GM18517 (cell line): ENCODE data around the gene CASZ1.

Experiments used
- ATAC-seq: cut with Tn5 transposase; IDR thresholded peaks from one replicate; pipeline ENCODE4 v1.9.1; 2021; ENCODE audit warnings: mild to moderate bottlenecking, moderate library complexity; ENCODE audit not compliant: unreplicated experiment

CASZ1 gene

DNA sequence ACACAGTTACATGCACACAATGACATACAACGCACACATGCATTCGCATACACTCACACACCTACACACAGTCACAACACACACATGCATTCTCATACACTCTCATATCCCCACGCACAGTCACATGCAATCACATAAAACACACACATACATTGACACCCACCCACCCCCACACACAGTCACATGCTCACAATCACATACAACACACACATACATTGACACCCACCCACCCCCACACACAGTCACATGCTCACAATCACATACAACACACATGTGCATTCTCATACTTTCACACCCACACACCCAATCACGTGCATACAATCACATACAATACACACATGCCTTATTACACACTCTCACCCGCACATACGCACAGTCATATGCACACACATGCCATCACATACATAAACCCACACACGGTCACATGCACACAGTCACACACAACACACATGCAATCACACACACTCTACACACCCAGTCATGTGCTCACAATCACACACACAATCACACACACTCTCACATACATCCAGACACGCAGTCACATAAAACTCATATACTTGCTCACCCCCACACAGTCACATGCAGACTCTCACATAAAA, 134.3 kb downstream of the CASZ1 start:
- no peak for ATAC-seq

DNA sequence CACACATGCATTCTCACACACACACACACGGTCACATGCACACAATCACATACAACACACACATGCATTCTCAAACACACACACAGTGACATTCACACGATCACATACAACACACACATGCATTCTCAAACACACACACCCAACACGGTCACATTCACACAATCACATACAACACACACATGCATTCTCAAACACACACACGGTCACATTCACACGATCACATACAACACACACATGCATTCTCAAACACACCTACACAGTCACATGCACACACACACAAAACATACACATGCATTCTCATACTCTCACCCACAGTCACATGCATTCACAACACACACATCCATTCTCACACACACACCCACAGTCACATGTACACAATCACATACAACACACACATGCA, 135.0 kb downstream of the CASZ1 start:
- no peak for ATAC-seq

DNA sequence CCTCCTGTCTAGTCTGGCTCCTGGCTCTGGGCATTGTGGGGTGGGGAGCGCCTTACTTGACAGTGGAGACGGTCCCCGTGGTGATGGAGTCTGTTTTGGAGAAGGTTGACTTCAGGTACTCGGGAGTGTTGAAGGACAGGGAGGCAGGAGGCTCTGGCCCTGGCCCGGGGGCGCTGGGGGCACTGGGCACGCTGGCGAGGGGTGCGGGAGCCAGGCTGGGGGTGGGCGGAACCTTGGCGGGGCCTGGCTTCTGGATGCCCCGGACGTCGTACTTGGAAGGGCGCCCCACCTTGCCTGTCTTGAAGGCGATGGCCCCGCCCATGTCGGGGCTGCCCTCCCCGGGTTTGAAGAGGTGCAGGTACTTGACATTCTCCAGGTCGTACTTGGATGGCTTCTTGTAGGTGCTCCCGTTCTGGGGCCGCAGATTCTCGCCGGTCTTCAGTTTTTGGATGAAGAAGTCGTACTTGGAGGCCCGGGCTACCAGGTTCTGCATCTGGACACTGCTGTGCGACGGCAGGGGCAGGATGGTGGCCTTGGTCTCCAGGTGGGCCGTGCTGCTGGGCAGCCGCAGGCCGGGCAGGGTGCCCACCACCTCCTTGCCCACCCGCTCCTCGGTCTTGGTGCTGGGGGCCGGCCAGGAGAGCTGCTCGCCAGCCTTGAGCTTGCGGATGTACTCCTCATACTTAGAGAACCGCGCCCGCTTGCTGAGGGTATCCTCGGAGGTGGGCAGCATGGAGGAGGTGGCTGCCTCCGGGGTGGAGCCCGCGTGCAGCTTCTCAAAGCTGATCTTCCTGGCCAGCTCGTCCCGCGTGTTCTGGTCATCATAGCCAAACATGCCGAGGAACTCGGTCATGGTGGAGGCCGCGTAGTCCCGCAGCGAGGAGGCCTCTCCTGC, 136.6 kb downstream of the CASZ1 start:
- no peak for ATAC-seq

DNA sequence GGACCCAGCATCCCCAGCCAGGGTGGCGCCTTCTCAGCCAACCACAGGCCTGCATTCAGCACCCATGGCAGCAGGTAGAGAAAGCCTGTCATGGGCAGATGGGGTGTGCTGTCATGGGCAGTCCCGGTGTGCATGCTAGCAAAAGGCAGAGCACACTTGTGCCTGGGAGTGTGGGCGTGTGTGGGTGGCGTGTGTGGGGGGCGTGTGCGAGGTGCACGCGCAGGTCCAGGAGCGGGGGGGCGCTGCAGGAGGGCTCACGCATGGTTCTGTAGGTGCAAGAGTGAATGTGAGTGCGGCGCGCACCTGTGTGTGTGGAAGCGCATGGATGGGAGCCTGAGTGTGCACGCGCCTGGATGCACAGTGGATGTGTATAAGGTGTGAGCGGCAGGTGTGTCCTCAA, 137.2 kb downstream of the CASZ1 start:
- ATAC-seq = no peak

DNA sequence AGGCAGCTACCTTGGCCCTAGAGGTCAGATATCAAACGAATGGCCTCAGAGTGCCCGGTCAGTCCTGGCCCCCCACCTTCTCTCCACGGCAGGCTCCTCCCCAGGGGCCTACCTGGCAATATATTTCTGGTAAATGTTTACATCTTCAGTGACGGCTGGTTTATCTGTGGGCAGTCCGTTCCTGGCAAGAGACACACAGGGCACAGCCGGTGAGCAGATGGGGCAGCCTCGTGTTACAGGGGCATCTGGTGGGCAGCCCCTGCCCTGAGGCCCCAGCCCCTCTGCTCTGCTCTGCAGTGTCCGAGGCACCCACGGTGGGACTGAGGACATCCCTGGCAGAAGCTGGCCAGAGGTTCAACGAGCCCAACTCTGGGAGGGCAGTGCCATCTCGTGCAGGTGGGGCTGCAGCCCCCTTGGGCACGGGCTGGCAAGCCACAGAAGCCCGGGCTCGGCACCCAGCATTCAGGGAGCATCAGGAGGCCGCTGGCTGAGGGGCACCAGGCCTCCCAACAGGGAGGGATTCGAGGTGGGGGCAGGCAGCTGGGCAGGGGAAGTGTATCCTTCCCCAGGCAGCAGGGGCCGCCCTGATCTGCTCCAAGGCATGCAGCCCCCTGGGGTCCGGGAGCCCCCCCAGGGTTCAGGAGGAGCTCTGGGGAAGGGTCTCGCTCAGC, 137.9 kb downstream of the CASZ1 start:
- ATAC-seq = no peak

DNA sequence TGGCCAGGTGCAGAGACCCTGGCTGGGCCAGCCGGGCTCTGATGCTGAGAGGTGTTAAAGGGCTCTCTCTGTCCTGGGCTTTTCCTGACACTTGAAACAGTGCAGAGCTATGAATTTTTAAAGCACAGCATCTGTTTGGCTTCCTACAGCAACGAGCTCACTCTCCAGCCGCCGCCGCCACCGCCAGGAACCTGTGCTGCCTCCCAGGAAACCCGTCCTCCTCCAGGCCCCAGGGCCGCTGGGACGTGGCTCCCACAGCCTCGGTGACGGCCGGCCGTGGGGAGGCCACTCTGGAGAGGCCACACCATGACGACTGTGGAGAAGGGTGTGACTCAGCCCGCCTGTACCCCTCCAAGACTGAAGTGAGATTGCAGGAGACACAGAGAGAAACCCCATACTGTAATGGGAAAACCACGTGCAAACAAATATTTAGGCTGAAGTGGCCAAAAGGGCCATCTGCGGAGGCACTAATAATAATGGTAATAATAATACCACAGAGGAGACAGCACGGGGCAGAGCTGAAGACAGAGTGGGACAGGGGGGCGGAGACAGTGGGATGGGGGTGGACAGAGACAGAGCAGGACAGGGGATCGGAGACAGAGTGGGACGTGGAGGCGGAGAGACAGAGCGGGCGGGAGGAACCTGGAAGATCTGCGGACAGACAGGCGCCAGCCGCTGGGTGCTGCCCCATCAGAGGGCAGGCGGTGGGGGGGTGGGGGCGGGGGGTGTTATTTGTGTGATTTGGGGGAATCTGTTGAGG, 139.2 kb downstream of the CASZ1 start:
- no peak for ATAC-seq

DNA sequence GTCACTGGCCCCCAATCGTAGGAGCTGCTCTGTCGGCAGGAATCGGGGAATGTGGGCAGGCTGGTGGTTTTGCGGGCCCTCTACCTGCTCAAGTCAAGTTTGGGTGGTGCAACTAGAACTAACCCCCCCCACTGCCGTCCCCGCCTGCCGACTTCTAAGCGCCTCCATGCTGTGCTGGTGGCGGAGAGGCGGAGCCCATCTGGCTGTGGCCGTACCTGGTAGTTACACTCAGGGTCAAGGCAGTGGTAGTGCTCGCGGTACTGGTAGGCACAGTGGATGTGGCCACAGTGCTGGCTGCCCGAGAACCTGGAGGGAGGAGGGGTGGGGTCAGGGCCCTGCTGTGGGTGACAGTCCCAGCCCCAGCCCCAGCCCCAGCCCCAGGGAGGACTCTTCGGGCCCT, 140.0 kb downstream of the CASZ1 start:
- no peak for ATAC-seq

DNA sequence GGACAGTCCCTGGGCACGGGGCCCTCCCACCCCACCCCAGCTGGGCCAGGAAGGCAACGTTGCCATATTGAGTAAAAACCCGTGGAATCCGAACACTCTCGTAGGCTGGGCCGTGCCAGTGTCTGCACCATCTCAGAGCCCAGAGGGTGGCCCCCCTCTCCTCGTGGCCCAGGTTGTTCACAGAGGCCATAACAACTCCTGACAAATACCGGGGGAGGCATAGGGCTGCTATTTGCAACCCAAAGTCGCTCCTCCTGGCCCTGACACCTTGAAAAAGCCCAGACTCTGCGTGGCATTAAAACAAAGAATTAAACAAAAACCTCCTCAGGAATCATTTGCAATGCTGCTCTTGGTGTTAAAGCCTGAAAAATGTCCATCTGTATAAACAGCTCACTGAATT, 141.4 kb downstream of the CASZ1 start:
- no peak for ATAC-seq

DNA sequence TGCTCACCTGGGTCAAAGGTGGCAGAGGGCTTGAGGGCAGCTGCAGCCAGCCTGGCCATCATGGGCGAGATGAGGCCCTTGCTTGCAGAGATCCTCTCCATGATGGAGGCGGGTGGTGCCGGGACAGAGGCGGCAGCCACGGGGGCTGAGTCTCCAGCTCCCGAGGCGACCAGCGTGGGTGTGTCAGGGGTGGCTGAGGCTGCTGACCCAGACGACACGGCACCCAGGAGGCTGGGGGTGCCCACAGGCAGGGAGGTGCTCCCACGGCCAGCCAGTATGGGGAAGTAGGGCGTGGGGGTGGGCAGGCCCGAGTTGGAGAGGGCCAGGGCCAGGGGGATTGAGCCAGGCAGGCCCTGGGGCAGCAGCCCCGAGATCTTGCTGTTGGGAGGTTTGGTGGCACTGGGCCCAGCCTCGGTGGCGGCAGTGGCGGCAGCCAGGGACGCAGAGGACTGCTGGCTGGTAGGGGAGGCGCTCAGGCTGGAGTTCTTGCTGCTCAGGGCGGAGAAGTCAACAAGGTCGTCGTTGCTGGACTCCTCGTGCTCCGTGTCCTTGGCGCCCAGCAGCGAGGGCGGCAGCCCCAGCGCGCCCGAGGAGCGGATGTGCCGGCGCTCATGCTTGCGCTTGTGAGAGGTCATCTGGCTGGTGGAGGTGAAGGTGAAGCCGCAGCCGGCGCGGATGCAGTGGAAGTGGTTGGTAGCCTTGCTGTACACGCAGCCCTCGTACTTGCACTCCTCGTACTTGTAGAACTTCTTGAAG, 142.9 kb downstream of the CASZ1 start:
- no peak for ATAC-seq

DNA sequence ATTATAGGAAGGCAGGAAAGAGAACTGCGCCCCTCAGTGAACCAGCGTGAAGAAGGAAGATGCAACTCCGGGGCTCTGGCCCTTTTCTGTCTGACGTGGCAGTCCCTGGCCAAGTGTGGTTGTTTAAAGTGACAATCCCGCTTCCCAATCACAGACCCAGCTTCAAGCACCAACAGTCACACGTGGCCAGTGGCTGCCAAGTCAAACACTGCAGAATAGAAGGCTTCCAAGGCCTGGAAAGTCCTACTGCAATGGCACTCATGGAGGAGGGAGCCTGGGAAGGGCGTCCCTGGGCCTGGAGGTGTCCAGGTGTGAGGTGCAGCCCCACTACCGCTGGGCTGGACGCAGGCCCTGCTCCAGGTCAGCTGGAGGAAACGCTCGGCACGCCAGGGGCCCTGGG, 143.8 kb downstream of the CASZ1 start:
- ATAC-seq = no peak

DNA sequence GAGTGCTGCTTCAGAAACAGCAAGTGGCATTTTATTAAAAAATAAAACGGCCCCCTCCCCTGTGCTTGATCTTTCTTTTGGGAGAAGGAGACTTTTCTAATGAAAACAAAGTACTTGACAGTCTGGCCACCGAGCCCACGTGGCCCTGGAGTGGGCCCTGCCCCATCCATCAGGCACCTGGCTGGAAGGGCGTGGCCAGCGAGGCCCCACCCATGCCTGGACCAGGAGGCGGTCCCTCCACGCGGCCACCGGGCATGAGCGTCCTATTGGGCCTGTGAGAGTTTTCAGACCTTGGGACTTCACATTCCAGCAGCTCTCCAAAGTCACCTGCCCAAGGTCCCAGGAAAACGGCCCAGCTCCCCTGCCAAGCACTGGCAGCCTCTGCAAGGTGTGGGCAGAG, 144.7 kb downstream of the CASZ1 start:
- no peak for ATAC-seq

DNA sequence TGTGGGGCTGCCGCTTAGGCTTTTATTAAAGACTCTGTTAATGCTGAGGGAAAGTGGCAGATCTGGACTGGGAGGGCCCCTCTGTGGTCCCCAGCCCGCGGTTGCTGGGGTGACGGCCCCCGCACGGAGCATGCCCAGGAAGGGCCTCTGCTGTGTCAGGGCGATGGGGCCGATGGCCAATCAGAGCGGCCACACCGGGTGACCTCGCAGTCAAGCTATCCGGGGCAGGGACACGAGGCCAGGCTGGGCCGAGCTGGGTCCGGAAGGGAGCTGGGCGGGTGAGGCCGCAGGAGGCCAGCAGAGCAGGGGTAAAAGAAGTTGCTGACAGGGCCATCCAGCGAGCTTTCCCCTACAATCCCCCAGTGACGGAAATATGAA, 145.1 kb downstream of the CASZ1 start:
- ATAC-seq = no peak

DNA sequence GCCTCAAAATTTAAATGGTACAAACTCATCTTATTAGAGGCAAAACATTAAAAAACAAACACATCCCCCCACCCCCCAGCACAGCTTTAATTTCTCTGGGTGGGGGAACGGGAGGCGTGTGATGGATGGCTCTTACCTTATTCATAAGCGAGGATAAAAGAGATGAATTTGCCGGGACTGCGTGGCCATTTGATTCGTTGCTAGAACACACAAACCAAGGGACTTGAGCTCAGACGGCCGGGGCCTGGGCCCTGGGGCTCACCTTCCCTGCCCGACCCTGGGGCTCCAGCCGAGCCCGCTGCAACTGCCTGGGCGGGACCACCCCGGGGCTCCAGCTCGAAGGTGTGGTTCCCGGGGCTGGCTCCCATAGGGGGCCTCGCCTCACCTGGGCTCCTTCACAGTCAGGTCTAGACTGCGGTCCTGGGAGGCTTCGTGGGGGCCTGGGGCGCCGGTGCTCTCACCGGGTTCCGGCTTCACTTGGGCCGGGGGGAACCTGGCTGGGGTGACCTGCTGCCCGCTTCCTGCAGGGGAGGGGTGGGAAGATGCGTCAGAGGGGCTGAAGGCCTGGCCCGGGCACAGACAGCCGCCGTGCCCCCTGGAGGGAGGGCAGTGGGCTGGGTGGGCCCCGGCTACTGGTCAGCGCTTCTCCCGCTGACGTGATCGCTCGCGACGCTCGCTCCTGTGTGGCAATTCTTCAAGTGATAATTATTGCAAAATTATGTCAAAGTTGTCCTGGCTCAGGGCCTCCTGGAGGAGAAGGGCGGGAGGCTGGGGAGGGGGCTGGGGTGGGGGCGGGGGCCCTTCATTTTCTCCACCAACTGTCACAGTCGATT, 145.7 kb downstream of the CASZ1 start:
- no peak for ATAC-seq

DNA sequence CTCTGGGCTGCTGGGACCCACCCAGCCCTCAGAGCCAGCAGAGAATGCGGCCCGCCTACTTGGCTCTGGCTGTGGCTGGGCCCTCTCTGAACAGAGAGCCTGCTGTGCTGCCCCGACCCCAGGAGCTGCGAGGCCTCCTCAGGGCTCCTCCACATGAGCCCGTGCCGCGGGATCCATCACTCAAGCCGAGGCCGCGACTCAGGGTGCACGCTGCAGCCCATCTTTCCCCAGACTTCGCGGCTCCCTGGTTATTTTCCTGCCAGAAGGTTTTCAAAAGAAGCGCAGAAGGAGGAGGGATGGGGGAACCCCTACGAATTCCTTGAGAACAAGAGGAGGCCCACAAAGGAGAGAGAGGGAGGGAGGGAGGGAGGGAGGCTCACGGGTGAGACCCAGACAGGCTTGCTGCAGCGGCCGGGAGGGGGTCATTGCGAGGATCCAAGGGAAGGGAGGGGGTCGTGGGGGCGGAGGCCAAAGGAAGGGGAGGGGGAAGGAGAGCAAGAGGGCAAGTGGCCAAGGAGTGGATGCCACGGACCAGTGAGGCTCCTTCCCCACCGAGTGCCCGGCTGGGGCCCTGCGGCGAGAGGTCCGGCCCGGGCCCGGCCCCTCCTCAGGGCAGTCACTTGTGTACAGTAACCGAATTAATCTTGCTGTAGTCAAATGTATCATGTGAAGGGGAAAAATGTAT, 146.8 kb downstream of the CASZ1 start:
- ATAC-seq = no peak

DNA sequence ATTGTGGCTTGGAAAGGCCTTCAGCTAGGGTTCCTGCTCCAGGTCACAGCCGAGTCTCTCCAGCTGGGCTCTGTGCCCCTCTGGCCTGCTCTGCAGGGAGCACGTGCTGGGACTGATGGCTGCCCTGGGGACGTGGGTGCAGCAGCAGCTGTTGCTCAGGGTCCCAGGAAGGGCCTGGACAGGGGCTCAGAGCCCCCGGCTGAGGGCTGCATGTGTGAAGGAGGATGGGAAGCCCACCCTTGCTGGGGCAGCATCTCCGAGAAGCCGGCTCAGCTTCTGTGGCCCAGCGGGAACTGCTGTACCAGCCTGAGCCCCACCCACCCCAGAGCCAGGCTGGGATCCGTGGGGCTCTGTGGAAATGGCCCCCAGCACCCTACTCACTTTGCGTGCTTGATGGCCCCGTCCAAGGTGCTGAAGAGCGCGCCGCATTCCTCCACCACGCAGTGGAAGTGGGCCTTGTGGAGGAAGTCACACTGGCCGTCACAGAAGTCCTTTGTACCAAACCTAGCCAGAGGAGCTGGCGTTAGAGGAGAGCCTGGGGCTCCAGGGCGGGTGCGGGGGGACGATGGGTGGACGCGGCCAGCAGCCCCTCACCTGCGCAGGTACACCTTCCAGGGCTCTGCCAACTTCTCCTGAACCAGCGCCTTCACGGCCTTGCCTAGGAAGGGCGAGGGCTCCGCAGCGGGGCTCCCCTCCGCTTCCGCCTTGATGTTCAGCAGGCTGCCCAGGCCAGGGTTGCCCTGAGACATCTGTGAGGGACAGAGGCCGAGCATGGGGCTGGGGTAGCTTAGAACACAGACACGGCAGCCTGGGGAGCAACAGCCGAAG, 147.5 kb downstream of the CASZ1 start:
- ATAC-seq = no peak

DNA sequence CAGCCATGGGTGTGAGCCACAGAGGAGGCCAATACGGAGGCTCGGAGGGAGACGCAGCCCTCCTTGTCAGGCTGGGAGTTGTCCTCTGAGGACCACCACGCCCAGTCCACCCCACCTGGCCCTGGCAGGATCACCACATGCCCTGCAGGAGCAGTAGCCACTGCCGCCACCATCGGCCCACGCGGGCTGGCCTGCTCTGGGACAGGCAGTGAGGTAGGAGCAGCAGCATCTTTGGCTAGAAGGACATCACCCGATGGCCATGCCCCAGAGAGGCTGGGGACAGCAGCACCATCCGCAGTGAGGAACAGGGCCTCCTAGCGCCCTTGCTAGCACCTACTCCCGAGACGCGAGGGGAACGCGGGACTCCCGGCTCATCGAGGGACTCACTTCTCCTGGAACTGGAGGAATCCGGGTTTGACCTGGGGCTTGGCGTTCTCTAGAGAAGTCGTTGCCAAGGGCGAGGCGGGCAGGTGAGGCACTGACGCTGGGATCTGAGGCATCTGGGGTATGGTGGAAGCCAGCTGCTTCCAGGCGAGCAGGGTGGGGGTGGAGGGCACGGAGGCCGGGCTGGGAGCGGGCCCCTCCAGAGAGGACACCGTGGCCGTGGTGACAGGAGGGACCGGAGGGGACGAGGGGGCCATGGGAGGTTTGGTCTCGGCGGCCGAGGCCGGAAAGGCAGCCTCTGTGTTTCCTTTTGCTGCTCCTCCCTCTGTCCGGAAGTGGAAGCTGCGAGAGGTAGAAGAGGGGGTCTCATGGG, 148.9 kb downstream of the CASZ1 start:
- ATAC-seq = no peak

DNA sequence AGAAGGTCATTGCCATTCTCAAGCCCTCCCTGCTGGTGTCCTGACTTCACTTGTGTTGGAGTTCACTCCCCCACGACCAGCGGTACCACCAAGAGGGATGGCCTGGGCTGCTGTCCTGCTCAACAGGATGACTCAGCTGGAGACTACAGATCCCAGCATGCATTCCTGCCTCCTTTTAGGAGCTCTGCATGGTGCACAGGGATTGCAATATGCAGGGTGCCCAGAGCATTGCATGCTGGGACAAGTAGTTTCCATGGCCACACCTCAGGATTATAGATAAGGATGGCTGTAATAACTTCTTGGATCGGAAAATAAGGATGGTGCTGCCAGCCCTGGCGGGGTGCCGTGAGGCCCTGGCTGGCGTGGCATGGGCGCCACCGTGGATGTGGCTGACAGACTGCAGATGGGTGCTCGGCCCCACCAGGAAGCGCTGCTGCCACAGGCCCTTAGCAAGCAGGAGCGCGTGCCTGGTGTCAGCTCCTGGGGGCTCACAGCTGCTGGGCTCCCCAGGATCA, 150.0 kb downstream of the CASZ1 start:
- no peak for ATAC-seq
